ENCODE results near the gene UBN1.
"Not testable (repeated sequence)": the region's sequence is repeated elsewhere in the genome, so short reads cannot be mapped to it uniquely, and the experiment has no call there.

The UBN1 gene

GRCh38 chr16:4890686-4891085 lies 43.4 kb downstream of the UBN1 start:
- in situ Hi-C loops (cut with MboI; ENCODE audit: low sequenced_read_pairs), result no loop called here
- Histone ChIP-seq H3K27me3 (ENCODE audit: low read depth) (no peaks in the 10 kb centered on the region), H3K4me3 (no peak overlapping the region), H3K9me3 (no peaks in the 10 kb centered on the region), H3K36me3 (replicated peaks) (peaks cover 5% of the 10 kb centered on the region; the same call in 1 of the 2 replicates), H3K4me1 (no peaks in the 10 kb centered on the region)
- no peak for DNase-seq (ENCODE audit: low spot score in 2 of 2)

GRCh38 chr16:4891097-4891885 lies 44.0 kb downstream of the UBN1 start:
- DNase-seq (ENCODE audit: low spot score in 2 of 2), result no peak
- Histone ChIP-seq H3K36me3 (replicated peaks) (peaks cover 5% of the 10 kb centered on the region; the same call in 1 of the 2 replicates), H3K4me3 (no peak overlapping the region), H3K4me1 (no peaks in the 10 kb centered on the region), H3K27me3 (ENCODE audit: low read depth) (no peaks in the 10 kb centered on the region), H3K9me3 (no peaks in the 10 kb centered on the region)
- in situ Hi-C loops (cut with MboI; ENCODE audit: low sequenced_read_pairs), result no loop called here

- H3K36me3 ChIP-seq (replicated peaks), result peaks cover 3% of the 10 kb centered on the region; the same call in 1 of the 2 replicates
- in situ Hi-C loops (cut with MboI; ENCODE audit: low sequenced_read_pairs), result no loop called here
- H3K9me3 ChIP-seq, result no peaks in the 10 kb centered on the region
- no peak overlapping the region for H3K4me3 ChIP-seq
- no peak for DNase-seq (ENCODE audit: low spot score in 2 of 2)
- H3K27me3 ChIP-seq (ENCODE audit: low read depth), result no peaks in the 10 kb centered on the region
- H3K4me1 ChIP-seq, result no peaks in the 10 kb centered on the region
Observed at GRCh38 chr16:4891886-4892216, 44.6 kb downstream of the UBN1 start.

GRCh38 chr16:4892361-4893102 lies 45.3 kb downstream of the UBN1 start:
- DNase-seq (ENCODE audit: low spot score in 2 of 2), result no peak
- Histone ChIP-seq H3K4me1 (no peaks in the 10 kb centered on the region), H3K36me3 (replicated peaks) (no peaks in the 10 kb centered on the region), H3K4me3 (no peak overlapping the region), H3K9me3 (no peaks in the 10 kb centered on the region), H3K27me3 (ENCODE audit: low read depth) (no peaks in the 10 kb centered on the region)
- in situ Hi-C loops (cut with MboI; ENCODE audit: low sequenced_read_pairs), result no loop called here

- DNase-seq (ENCODE audit: low spot score in 2 of 2), result no peak
- no peaks in the 10 kb centered on the region for H3K4me1 ChIP-seq
- no peak overlapping the region for H3K4me3 ChIP-seq
- no peaks in the 10 kb centered on the region for H3K9me3 ChIP-seq
- no peaks in the 10 kb centered on the region for H3K36me3 ChIP-seq (replicated peaks)
- in situ Hi-C loops (cut with MboI; ENCODE audit: low sequenced_read_pairs), result no loop called here
- H3K27me3 ChIP-seq (ENCODE audit: low read depth), result no peaks in the 10 kb centered on the region
Observed at GRCh38 chr16:4893103-4893862, 46.0 kb downstream of the UBN1 start.

- in situ Hi-C loops (cut with MboI; ENCODE audit: low sequenced_read_pairs), result no loop called here
- Histone ChIP-seq H3K4me1 (no peaks in the 10 kb centered on the region), H3K9me3 (no peaks in the 10 kb centered on the region), H3K27me3 (ENCODE audit: low read depth) (no peaks in the 10 kb centered on the region), H3K4me3 (no peak overlapping the region), H3K36me3 (replicated peaks) (no peaks in the 10 kb centered on the region)
- no peak for DNase-seq (ENCODE audit: low spot score in 2 of 2)
Observed at GRCh38 chr16:4894276-4895150, 47.2 kb downstream of the UBN1 start.

- Histone ChIP-seq H3K9me3 (no peaks in the 10 kb centered on the region), H3K4me3 (no peak overlapping the region), H3K27me3 (ENCODE audit: low read depth) (no peaks in the 10 kb centered on the region), H3K36me3 (replicated peaks) (no peaks in the 10 kb centered on the region), H3K4me1 (no peaks in the 10 kb centered on the region)
- in situ Hi-C loops (cut with MboI; ENCODE audit: low sequenced_read_pairs), result no loop called here
- DNase-seq (ENCODE audit: low spot score in 2 of 2), result no peak
Observed at GRCh38 chr16:4895366-4895765, 48.1 kb downstream of the UBN1 start.

GRCh38 chr16:4896761-4897160 lies 49.5 kb downstream of the UBN1 start:
- in situ Hi-C loops (cut with MboI; ENCODE audit: low sequenced_read_pairs); H3K4me3 ChIP-seq; DNase-seq (ENCODE audit: low spot score in 2 of 2); H3K27me3 ChIP-seq (ENCODE audit: low read depth); H3K9me3 ChIP-seq; H3K36me3 ChIP-seq (replicated peaks); H3K4me1 ChIP-seq: not testable (repeated sequence)

GRCh38 chr16:4897328-4897727 lies 50.0 kb downstream of the UBN1 start:
- H3K4me1 ChIP-seq, result no peaks in the 10 kb centered on the region
- H3K27me3 ChIP-seq (ENCODE audit: low read depth), result no peaks in the 10 kb centered on the region
- no peaks in the 10 kb centered on the region for H3K9me3 ChIP-seq
- no peak for DNase-seq (ENCODE audit: low spot score in 2 of 2)
- H3K36me3 ChIP-seq (replicated peaks), result no peaks in the 10 kb centered on the region
- H3K4me3 ChIP-seq, result no peak overlapping the region
- in situ Hi-C loops (cut with MboI; ENCODE audit: low sequenced_read_pairs), result no loop called here

- H3K27me3 ChIP-seq (ENCODE audit: low read depth), result no peaks in the 10 kb centered on the region
- no peak for DNase-seq (ENCODE audit: low spot score in 2 of 2)
- no peaks in the 10 kb centered on the region for H3K4me1 ChIP-seq
- in situ Hi-C loops (cut with MboI; ENCODE audit: low sequenced_read_pairs), result no loop called here
- H3K9me3 ChIP-seq, result no peaks in the 10 kb centered on the region
- no peak overlapping the region for H3K4me3 ChIP-seq
- H3K36me3 ChIP-seq (replicated peaks), result no peaks in the 10 kb centered on the region
Observed at GRCh38 chr16:4898811-4899473, 51.7 kb downstream of the UBN1 start.

GRCh38 chr16:4899474-4899846 lies 52.2 kb downstream of the UBN1 start:
- no peaks in the 10 kb centered on the region for H3K4me1 ChIP-seq
- no peaks in the 10 kb centered on the region for H3K36me3 ChIP-seq (replicated peaks)
- no peak for DNase-seq (ENCODE audit: low spot score in 2 of 2)
- H3K9me3 ChIP-seq, result no peaks in the 10 kb centered on the region
- no peak overlapping the region for H3K4me3 ChIP-seq
- no peaks in the 10 kb centered on the region for H3K27me3 ChIP-seq (ENCODE audit: low read depth)
- in situ Hi-C loops (cut with MboI; ENCODE audit: low sequenced_read_pairs), result no loop called here

- in situ Hi-C loops (cut with MboI; ENCODE audit: low sequenced_read_pairs), result no loop called here
- DNase-seq (ENCODE audit: low spot score in 2 of 2), result no peak
Observed at GRCh38 chr16:4900036-4900435, 52.8 kb downstream of the UBN1 start.

GRCh38 chr16:4900750-4901149 lies 53.5 kb downstream of the UBN1 start:
- DNase-seq (ENCODE audit: low spot score in 2 of 2), result no peak
- no peaks in the 10 kb centered on the region for H3K27me3 ChIP-seq (ENCODE audit: low read depth)
- in situ Hi-C loops (cut with MboI; ENCODE audit: low sequenced_read_pairs), result no loop called here
- H3K9me3 ChIP-seq, result no peaks in the 10 kb centered on the region
- H3K4me1 ChIP-seq, result no peaks in the 10 kb centered on the region
- H3K36me3 ChIP-seq (replicated peaks), result no peaks in the 10 kb centered on the region
- H3K4me3 ChIP-seq, result no peak overlapping the region

More at GRCh38 chr16:4900036-4900435, 52.8 kb downstream of the UBN1 start:
- no peaks in the 10 kb centered on the region for H3K36me3 ChIP-seq (replicated peaks)
- no peak overlapping the region for H3K4me3 ChIP-seq
- no peaks in the 10 kb centered on the region for H3K4me1 ChIP-seq
- no peaks in the 10 kb centered on the region for H3K27me3 ChIP-seq (ENCODE audit: low read depth)
- H3K9me3 ChIP-seq, result no peaks in the 10 kb centered on the region

Measured in HAP-1 (cell line).